ENCODE results near the gene NDUFC2.

DNA sequence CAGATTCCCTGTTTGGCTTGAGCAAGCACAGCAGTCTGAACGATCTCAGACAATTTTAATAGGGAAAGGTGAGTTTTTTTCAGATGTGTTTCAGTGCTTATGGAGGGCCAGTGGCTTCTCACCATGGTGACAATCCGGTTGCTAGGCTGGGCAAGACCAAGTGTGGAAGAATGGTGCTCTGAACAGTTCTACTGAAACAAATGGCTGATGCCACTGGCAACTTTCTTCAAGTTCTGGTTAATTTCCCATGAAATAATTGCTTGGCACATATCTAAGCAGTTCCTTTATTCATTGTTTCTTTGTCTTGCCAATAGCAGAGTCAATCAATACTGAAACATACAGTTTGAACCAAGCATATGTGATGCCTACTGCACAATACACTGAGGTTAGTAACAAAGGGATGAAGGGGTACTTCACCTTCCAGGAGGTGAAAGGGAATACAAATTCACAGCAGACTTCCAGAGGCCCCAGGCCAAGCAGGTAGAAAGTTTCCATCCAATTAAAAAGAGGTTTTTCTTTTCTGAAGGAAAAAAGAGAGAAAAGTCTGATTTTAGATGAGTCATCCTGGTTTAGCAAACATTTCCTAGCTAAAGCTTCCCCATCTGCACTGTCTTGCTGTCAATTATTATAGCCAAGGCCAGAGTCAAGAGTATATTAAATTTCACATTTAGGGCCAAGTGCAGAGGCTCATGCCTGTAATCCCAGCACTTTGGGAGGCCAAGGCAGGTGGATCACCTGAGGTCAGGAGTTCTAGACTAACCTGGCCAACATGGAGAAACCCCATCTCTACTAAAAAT lies 21.2 kb upstream of the NDUFC2 start:
- TF ChIP-seq, protein P1, sequence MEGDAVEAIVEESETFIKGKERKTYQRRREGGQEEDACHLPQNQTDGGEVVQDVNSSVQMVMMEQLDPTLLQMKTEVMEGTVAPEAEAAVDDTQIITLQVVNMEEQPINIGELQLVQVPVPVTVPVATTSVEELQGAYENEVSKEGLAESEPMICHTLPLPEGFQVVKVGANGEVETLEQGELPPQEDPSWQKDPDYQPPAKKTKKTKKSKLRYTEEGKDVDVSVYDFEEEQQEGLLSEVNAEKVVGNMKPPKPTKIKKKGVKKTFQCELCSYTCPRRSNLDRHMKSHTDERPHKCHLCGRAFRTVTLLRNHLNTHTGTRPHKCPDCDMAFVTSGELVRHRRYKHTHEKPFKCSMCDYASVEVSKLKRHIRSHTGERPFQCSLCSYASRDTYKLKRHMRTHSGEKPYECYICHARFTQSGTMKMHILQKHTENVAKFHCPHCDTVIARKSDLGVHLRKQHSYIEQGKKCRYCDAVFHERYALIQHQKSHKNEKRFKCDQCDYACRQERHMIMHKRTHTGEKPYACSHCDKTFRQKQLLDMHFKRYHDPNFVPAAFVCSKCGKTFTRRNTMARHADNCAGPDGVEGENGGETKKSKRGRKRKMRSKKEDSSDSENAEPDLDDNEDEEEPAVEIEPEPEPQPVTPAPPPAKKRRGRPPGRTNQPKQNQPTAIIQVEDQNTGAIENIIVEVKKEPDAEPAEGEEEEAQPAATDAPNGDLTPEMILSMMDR (conservative IDR thresholded peaks at IDR 0.05) = no peak
- TF ChIP-seq ZFX (IDR thresholded peaks at IDR 0.05) = no peak
